HG02885 (cell line): ENCODE results near the gene OR4A16.

Experiments used
- ATAC-seq: cut with Tn5 transposase; IDR thresholded peaks from one replicate; pipeline ENCODE4 v1.9.1; 2021; ENCODE audit warnings: mild to moderate bottlenecking; ENCODE audit not compliant: unreplicated experiment, poor library complexity

OR4A16 gene

GRCh38 chr11:55342901-55343300 is at the start of gene OR4A16:
OR4A16 (plus strand) TSS chr11:55343201; CDS start chr11:55343201, 0 bp downstream.
- ATAC-seq, result no peak

GRCh38 chr11:55324500-55324899 is 18.5 kb upstream of the OR4A16 start:
- no peak for ATAC-seq

GRCh38 chr11:55345306-55345705 is 2.3 kb downstream of the OR4A16 start:
- no peak for ATAC-seq

GRCh38 chr11:55349032-55349431 is 6.0 kb downstream of the OR4A16 start:
- no peak for ATAC-seq

- ATAC-seq, result no peak
These were observed 14.7 kb downstream of the OR4A16 start for GRCh38 chr11:55357560-55358184.

- no peak for ATAC-seq
These were observed 24.7 kb downstream of the OR4A16 start, which contains the start of gene OR4A15 for GRCh38 chr11:55367674-55368073. OR4A15 (plus strand) TSS chr11:55367974; CDS start chr11:55367974, 0 bp downstream.
